Ovary (tissue), 3 donors: ENCODE measurements around the gene PAQR8.
"Not testable (repeated sequence)": the region's sequence is repeated elsewhere in the genome, so short reads cannot be mapped to it uniquely, and the experiment has no call there.

Experiments used
- CTCF ChIP-seq, 3 donors: fragments of 450-650 bp in 2 of 3; fragments of 200-600 bp in 1 of 3; IDR thresholded peaks; one replicate each; pipeline versions ENCODE4 v1.5.1 to v1.8.0; 2016 to 2022; ENCODE audit warnings: antibody characterized with exemption in 3 of 3, mild to moderate bottlenecking in 1 of 3
- EP300 ChIP-seq: sonication (generic); formaldehyde crosslinking; IDR thresholded peaks from one replicate; pipeline ENCODE4 v1.6.1; 2017; ENCODE audit warnings: antibody characterized with exemption
- POLR2A ChIP-seq: fragments of 450-650 bp; IDR thresholded peaks from one replicate; pipeline ENCODE4 v1.6.1; 2017; ENCODE audit warnings: antibody characterized with exemption, mild to moderate bottlenecking, moderate library complexity
- donor health status: DM: no; HTN: no; CAD: no.

GRCh38 chr6:52388119-52388518 is 26.2 kb downstream of the PAQR8 start:
- TF ChIP-seq CTCF (IDR thresholded peaks at IDR 0.05); EP300; POLR2A: not testable (repeated sequence)
